DND-41 (cell line): ENCODE data around the gene KLHL42.

Experiments used
- ATAC-seq: fragments of 200-7000 bp; cut with Tn5 transposase; 3 replicates; pipeline ENCODE4 v1.9.1; 2021; ENCODE audit warnings: low read depth; ENCODE audit not compliant: insufficient read depth
- DNase-seq: peaks from one replicate; pipeline ENCODE4 v3.0.0-alpha.2; 2020
- H2AFZ ChIP-seq: 2 replicates; pipeline ENCODE4 v1.6.0; 2012; ENCODE audit warnings: low read depth, low read length
- H3K27ac ChIP-seq: 2 replicates; pipeline ENCODE4 v1.5.1; 2012; ENCODE audit warnings: low read length, inconsistent platforms
- H3K27me3 ChIP-seq: fragments of 200-600 bp; sonication (generic); 2 replicates; pipeline ENCODE4 v1.6.0; 2012; ENCODE audit warnings: low read length, mild to moderate bottlenecking, inconsistent platforms; ENCODE audit not compliant: insufficient read depth, poor library complexity
- H3K36me3 ChIP-seq: 2 replicates; pipeline ENCODE4 v1.5.1; 2012; ENCODE audit warnings: low read length, inconsistent platforms; ENCODE audit not compliant: insufficient read depth
- H3K4me1 ChIP-seq: 2 replicates; pipeline ENCODE4 v1.5.1; 2012; ENCODE audit warnings: mild to moderate bottlenecking, low read length; ENCODE audit not compliant: insufficient read depth
- H3K4me2 ChIP-seq: 2 replicates; pipeline ENCODE4 v1.6.0; 2012; ENCODE audit warnings: mild to moderate bottlenecking, moderate library complexity, low read length, inconsistent platforms; ENCODE audit not compliant: insufficient read depth
- H3K4me3 ChIP-seq, 2 experiments: fragments of 200-600 bp in 1 of 2; shearing (Covaris generic) in 1 of 2; 2 replicates each; pipeline ENCODE4 v1.5.1; 2012 to 2016; ENCODE audit warnings: inconsistent platforms in 2 of 2, low read length in 2 of 2, mild to moderate bottlenecking in 2 of 2, low read depth in 1 of 2, moderate library complexity in 1 of 2
- H3K79me2 ChIP-seq: 2 replicates; pipeline ENCODE4 v1.6.0; 2012; ENCODE audit warnings: low read length, inconsistent platforms; ENCODE audit not compliant: insufficient read depth
- H3K9ac ChIP-seq: 2 replicates; pipeline ENCODE4 v1.6.0; 2012; ENCODE audit warnings: low read depth, mild to moderate bottlenecking, inconsistent platforms, low read length, moderate library complexity
- H3K9me3 ChIP-seq: 2 replicates; pipeline ENCODE4 v1.5.1; 2012; ENCODE audit warnings: low read length, moderate library complexity, mild to moderate bottlenecking, inconsistent platforms; ENCODE audit not compliant: insufficient read depth, severe bottlenecking
- H4K20me1 ChIP-seq: 2 replicates; pipeline ENCODE4 v1.6.0; 2012; ENCODE audit warnings: low read length; ENCODE audit not compliant: insufficient read depth
- EZH2 ChIP-seq: IDR thresholded peaks from 3 replicates; pipeline ENCODE4 v1.6.1; 2012; ENCODE audit warnings: borderline replicate concordance, low read depth, mild to moderate bottlenecking, moderate library complexity, low read length, inconsistent platforms; ENCODE audit not compliant: severe bottlenecking
- TF ChIP-seq, protein P1 (sequence below): IDR thresholded peaks from 2 replicates; pipeline ENCODE4 v1.5.1; 2012; ENCODE audit warnings: borderline replicate concordance, low read length, moderate library complexity, mild to moderate bottlenecking; ENCODE audit not compliant: poor library complexity, severe bottlenecking; ENCODE audit errors: extremely low read depth

The KLHL42 gene

GRCh38 chr12:27821259-27821973 lies 41.4 kb downstream of the KLHL42 start:
- TF ChIP-seq, protein P1, sequence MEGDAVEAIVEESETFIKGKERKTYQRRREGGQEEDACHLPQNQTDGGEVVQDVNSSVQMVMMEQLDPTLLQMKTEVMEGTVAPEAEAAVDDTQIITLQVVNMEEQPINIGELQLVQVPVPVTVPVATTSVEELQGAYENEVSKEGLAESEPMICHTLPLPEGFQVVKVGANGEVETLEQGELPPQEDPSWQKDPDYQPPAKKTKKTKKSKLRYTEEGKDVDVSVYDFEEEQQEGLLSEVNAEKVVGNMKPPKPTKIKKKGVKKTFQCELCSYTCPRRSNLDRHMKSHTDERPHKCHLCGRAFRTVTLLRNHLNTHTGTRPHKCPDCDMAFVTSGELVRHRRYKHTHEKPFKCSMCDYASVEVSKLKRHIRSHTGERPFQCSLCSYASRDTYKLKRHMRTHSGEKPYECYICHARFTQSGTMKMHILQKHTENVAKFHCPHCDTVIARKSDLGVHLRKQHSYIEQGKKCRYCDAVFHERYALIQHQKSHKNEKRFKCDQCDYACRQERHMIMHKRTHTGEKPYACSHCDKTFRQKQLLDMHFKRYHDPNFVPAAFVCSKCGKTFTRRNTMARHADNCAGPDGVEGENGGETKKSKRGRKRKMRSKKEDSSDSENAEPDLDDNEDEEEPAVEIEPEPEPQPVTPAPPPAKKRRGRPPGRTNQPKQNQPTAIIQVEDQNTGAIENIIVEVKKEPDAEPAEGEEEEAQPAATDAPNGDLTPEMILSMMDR, result peak; percentile 78
- no peak for TF ChIP-seq EZH2
- H4K20me1 ChIP-seq, result no peaks in the 10 kb centered on the region
- ATAC-seq (peak; percentile 74), DNase-seq (peak; percentile 24)
- no peaks in the 10 kb centered on the region for H3K36me3 ChIP-seq
- H3K4me1 ChIP-seq, result no peaks in the 10 kb centered on the region
- no peak overlapping the region for H2AFZ ChIP-seq
- H3K9ac ChIP-seq, result no peak overlapping the region
- H3K9me3 ChIP-seq, result no peaks in the 10 kb centered on the region
- no peak overlapping the region for H3K4me3 ChIP-seq
- no peak overlapping the region for H3K27ac ChIP-seq
- H3K4me2 ChIP-seq, result no peak overlapping the region
- no peaks in the 10 kb centered on the region for H3K79me2 ChIP-seq
- no peaks in the 10 kb centered on the region for H3K27me3 ChIP-seq

DNA sequence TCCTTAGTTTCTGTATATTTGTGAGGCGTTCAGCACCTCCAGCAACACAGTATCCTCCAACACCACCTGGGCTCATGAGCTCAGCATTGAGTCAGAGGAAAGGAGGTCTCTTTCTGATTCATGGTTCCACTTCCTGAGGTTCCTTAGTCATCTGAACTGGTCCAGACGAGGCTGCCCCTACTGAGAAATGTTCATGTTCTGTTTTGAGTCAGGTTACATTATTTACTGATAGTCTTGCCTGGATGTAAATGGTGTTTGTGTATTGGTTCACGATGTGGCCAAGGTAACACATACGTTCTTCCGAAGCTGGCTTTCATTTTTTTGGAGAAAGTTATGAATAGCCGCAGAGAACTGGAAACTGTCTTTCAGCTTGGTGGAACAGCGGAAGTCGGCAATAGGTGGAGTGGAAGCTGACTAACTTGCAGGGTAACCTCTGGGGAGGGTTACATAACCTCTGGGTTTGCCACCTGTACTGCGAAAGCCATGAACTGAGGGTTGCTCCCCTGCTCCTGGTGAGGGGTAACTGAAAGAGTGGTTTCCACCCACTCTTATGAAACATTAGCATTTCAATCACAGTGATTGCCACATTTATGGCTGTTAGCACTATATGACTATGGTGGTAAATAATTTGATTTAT lies 42.2 kb downstream of the KLHL42 start:
- Histone ChIP-seq H3K4me2 (no peak overlapping the region), H3K9ac (no peak overlapping the region), H3K27me3 (no peaks in the 10 kb centered on the region), H3K4me3 (no peak overlapping the region), H3K9me3 (no peaks in the 10 kb centered on the region), H3K79me2 (no peaks in the 10 kb centered on the region), H2AFZ (no peak overlapping the region), H3K27ac (no peak overlapping the region), H4K20me1 (no peaks in the 10 kb centered on the region), H3K36me3 (no peaks in the 10 kb centered on the region), H3K4me1 (no peaks in the 10 kb centered on the region)
- TF ChIP-seq EZH2, result no peak
- TF ChIP-seq, protein P1, result no peak
- ATAC-seq (0 out of 3 replicates have a peak, but pooled peaks have one; percentile 27), DNase-seq (no peak)

GRCh38 chr12:27823038-27823437 lies 43.0 kb downstream of the KLHL42 start:
- H3K9ac ChIP-seq, result no peak overlapping the region
- H3K36me3 ChIP-seq, result no peaks in the 10 kb centered on the region
- H3K27ac ChIP-seq, result no peak overlapping the region
- no peaks in the 10 kb centered on the region for H4K20me1 ChIP-seq
- H3K27me3 ChIP-seq, result no peaks in the 10 kb centered on the region
- ATAC-seq (peak; percentile 65; the same call in 2 of the 3 replicates), DNase-seq (no peak)
- no peak overlapping the region for H3K4me3 ChIP-seq
- no peak overlapping the region for H3K4me2 ChIP-seq
- no peak for TF ChIP-seq EZH2
- TF ChIP-seq, protein P1, result no peak
- H3K79me2 ChIP-seq, result no peaks in the 10 kb centered on the region
- no peaks in the 10 kb centered on the region for H3K9me3 ChIP-seq
- H3K4me1 ChIP-seq, result no peaks in the 10 kb centered on the region
- no peak overlapping the region for H2AFZ ChIP-seq
